OCI-LY3 (cell line): ENCODE data around the gene RAD51AP2.
A peak's percentile ranks its signal among the peaks of the same experiment; 100 is the strongest.

ENCODE experiments used
- H2AFZ ChIP-seq: fragments of 200-600, 300-600 bp; shearing (Covaris generic); 2 replicates; pipeline ENCODE4 v1.6.0; 2014; ENCODE audit warnings: antibody characterized with exemption, low read depth, low read length
- H3K27ac ChIP-seq: fragments of 200-600, 300-600 bp; sonication (generic); 2 replicates; pipeline ENCODE4 v1.5.1; 2014; ENCODE audit warnings: mild to moderate bottlenecking, low read length, moderate library complexity, mixed read lengths
- H3K27me3 ChIP-seq: fragments of 200-600, 300-600 bp; sonication (generic); 2 replicates; pipeline ENCODE4 v1.6.1; 2014; ENCODE audit warnings: low read depth, low read length, mixed read lengths
- H3K36me3 ChIP-seq: fragments of 200-600, 300-600 bp; sonication (generic); replicated peaks from 2 replicates; pipeline ENCODE3; 2014; ENCODE audit warnings: low read depth, low read length, mixed read lengths
- H3K4me1 ChIP-seq: fragments of 300-600, 200-600 bp; sonication (generic); 2 replicates; pipeline ENCODE4 v1.6.1; 2014; ENCODE audit warnings: low read length, mixed read lengths
- H3K4me2 ChIP-seq: fragments of 200-600, 300-600 bp; sonication (generic); 2 replicates; pipeline ENCODE4 v1.6.1; 2014; ENCODE audit warnings: low read length, mixed read lengths
- H3K4me3 ChIP-seq: fragments of 300-600, 200-600 bp; sonication (generic); 2 replicates; pipeline ENCODE4 v1.5.1; 2014; ENCODE audit warnings: antibody characterized with exemption, mild to moderate bottlenecking, low read length, moderate library complexity
- H3K79me2 ChIP-seq: fragments of 300-600, 200-600 bp; shearing (Covaris generic); 2 replicates; pipeline ENCODE4 v1.6.1; 2014; ENCODE audit warnings: mild to moderate bottlenecking, low read length, mixed read lengths
- H3K9ac ChIP-seq: fragments of 300-600, 200-600 bp; shearing (Covaris generic); 2 replicates; pipeline ENCODE4 v1.6.0; 2014; ENCODE audit warnings: mild to moderate bottlenecking, low read length, moderate library complexity
- H3K9me3 ChIP-seq: fragments of 200-600, 300-600 bp; shearing (Covaris generic); 2 replicates; pipeline ENCODE4 v1.6.1; 2014; ENCODE audit warnings: low read length, mixed read lengths; ENCODE audit not compliant: insufficient read depth
- H4K20me1 ChIP-seq: fragments of 200-600, 300-600 bp; sonication (generic); 2 replicates; pipeline ENCODE4 v1.6.1; 2016; ENCODE audit warnings: low read length, mixed read lengths; ENCODE audit not compliant: insufficient read depth
- EZH2phosphoT487 ChIP-seq: fragments of 200-600 bp; shearing (Covaris generic); IDR thresholded peaks from 2 replicates; pipeline ENCODE4 v1.6.1; 2018; ENCODE audit warnings: antibody characterized with exemption, mixed run types, low read depth
- TF ChIP-seq, protein P1 (sequence below): fragments of 200-600, 300-600 bp; sonication (generic); IDR thresholded peaks from 2 replicates; pipeline ENCODE4 v1.5.1; 2014; ENCODE audit warnings: antibody characterized with exemption, low read length, low read depth

Gene RAD51AP2

DNA sequence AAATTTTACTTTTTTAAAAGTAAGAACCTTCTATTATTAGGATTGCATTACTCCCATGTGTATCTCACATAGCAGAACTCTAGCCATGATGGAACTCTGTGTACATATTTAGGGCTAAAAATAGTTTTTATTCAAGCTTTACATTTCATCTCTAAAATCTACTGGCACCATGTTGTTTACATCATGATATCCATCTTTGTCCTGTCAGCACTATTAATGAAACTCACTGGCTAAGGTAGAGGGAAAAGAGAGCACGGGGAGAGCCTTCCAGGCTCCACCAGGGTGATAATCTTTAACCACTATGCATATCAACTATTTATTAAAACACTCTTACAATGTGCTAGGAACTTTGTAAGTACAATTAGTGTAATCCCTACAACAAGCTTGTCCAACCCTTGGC, 34.7 kb downstream of the RAD51AP2 start:
- no peaks in the 10 kb centered on the region for H3K9me3 ChIP-seq
- no peak overlapping the region for H3K4me2 ChIP-seq
- no peak for TF ChIP-seq EZH2phosphoT487
- TF ChIP-seq, protein P1, sequence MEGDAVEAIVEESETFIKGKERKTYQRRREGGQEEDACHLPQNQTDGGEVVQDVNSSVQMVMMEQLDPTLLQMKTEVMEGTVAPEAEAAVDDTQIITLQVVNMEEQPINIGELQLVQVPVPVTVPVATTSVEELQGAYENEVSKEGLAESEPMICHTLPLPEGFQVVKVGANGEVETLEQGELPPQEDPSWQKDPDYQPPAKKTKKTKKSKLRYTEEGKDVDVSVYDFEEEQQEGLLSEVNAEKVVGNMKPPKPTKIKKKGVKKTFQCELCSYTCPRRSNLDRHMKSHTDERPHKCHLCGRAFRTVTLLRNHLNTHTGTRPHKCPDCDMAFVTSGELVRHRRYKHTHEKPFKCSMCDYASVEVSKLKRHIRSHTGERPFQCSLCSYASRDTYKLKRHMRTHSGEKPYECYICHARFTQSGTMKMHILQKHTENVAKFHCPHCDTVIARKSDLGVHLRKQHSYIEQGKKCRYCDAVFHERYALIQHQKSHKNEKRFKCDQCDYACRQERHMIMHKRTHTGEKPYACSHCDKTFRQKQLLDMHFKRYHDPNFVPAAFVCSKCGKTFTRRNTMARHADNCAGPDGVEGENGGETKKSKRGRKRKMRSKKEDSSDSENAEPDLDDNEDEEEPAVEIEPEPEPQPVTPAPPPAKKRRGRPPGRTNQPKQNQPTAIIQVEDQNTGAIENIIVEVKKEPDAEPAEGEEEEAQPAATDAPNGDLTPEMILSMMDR = no peak
- no peaks in the 10 kb centered on the region for H3K79me2 ChIP-seq
- no peaks in the 10 kb centered on the region for H3K4me1 ChIP-seq
- H2AFZ ChIP-seq = no peak overlapping the region
- H3K4me3 ChIP-seq = no peak overlapping the region
- no peaks in the 10 kb centered on the region for H4K20me1 ChIP-seq
- no peaks in the 10 kb centered on the region for H3K36me3 ChIP-seq
- H3K27ac ChIP-seq = no peak overlapping the region
- no peaks in the 10 kb centered on the region for H3K27me3 ChIP-seq
- no peak overlapping the region for H3K9ac ChIP-seq

DNA sequence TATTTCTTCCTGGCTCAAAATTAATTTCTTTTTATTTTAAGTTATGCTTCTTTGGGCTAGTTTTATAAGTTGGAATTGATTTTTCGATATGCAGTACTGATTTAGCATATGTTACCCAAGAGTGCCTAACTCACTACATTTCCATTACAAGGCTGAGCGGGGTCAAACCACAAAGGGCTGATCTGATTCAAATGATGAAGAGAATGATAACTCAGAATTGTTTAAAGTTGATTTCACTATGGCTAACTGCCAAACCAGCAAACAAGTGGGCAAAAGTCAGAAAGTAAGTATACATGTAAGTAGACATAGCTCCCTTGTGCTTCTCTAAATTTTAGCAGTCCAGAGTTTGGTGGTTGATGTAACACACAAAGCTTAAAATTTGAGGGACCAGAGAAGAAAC, 35.6 kb downstream of the RAD51AP2 start:
- no peaks in the 10 kb centered on the region for H3K27me3 ChIP-seq
- no peak for TF ChIP-seq EZH2phosphoT487
- TF ChIP-seq, protein P1 = no peak
- no peaks in the 10 kb centered on the region for H4K20me1 ChIP-seq
- H3K79me2 ChIP-seq = no peaks in the 10 kb centered on the region
- H3K9me3 ChIP-seq = no peaks in the 10 kb centered on the region
- H3K27ac ChIP-seq = no peak overlapping the region
- no peak overlapping the region for H3K4me2 ChIP-seq
- no peak overlapping the region for H2AFZ ChIP-seq
- no peaks in the 10 kb centered on the region for H3K36me3 ChIP-seq
- H3K4me1 ChIP-seq = no peaks in the 10 kb centered on the region
- H3K4me3 ChIP-seq = no peak overlapping the region
- H3K9ac ChIP-seq = no peak overlapping the region

GRCh38 chr2:17479875-17480274, 38.4 kb downstream of the RAD51AP2 start:
- Histone ChIP-seq H3K79me2 (no peaks in the 10 kb centered on the region), H3K4me2 (no peak overlapping the region)

GRCh38 chr2:17476830-17477229, 41.4 kb downstream of the RAD51AP2 start:
- H3K9ac ChIP-seq = no peak overlapping the region
- H3K79me2 ChIP-seq = no peaks in the 10 kb centered on the region
- no peaks in the 10 kb centered on the region for H3K36me3 ChIP-seq
- no peaks in the 10 kb centered on the region for H3K4me1 ChIP-seq
- H4K20me1 ChIP-seq = no peaks in the 10 kb centered on the region
- no peak overlapping the region for H3K4me2 ChIP-seq
- no peak overlapping the region for H2AFZ ChIP-seq
- H3K27ac ChIP-seq = no peak overlapping the region
- H3K9me3 ChIP-seq = no peaks in the 10 kb centered on the region
- no peak for TF ChIP-seq EZH2phosphoT487
- TF ChIP-seq, protein P1 = no peak
- H3K27me3 ChIP-seq = no peaks in the 10 kb centered on the region
- no peak overlapping the region for H3K4me3 ChIP-seq

More at GRCh38 chr2:17479875-17480274, 38.4 kb downstream of the RAD51AP2 start:
- TF ChIP-seq EZH2phosphoT487 = no peak
- TF ChIP-seq, protein P1 = peak; percentile 11; the same call in 1 of the 2 replicates
- Histone ChIP-seq H4K20me1 (no peaks in the 10 kb centered on the region), H3K27ac (no peak overlapping the region), H3K27me3 (no peaks in the 10 kb centered on the region), H3K4me1 (no peaks in the 10 kb centered on the region), H3K9me3 (no peaks in the 10 kb centered on the region), H3K4me3 (no peak overlapping the region), H3K9ac (no peak overlapping the region), H2AFZ (no peak overlapping the region), H3K36me3 (no peaks in the 10 kb centered on the region)
